Activated CD4-positive, CD25-positive, alpha-beta regulatory T cell treated with anti-CD3 and anti-CD28 coated beads, Interleukin-2, amount 50 U/mL, for 16 hours (primary cell): Measurements from ENCODE around the gene POLR3B.
"Not testable (repeated sequence)": the region's sequence is repeated elsewhere in the genome, so short reads cannot be mapped to it uniquely, and the experiment has no call there.

Experiments used
- DNase-seq: peaks from one replicate; pipeline ENCODE4 v3.0.0-alpha.2; 2020; ENCODE audit warnings: low read depth, low spot score

The POLR3B gene

GRCh38 chr12:106357549-106358395 is at the start of gene POLR3B:
Gene POLR3B, plus strand, starts transcription at chr12:106357748. Its CDS starts 132 bp downstream, at chr12:106357880.
- peak; percentile 90 for DNase-seq

GRCh38 chr12:106308121-106308520 is 49.4 kb upstream of the POLR3B start:
- DNase-seq: no peak

GRCh38 chr12:106308611-106309010 is 48.9 kb upstream of the POLR3B start:
- DNase-seq: no peak

- no peak for DNase-seq
Measured at GRCh38 chr12:106309671-106310505, 47.7 kb upstream of the POLR3B start.

- DNase-seq: no peak
Measured at GRCh38 chr12:106310687-106311086, 46.9 kb upstream of the POLR3B start.

GRCh38 chr12:106311139-106311538 is 46.4 kb upstream of the POLR3B start:
- no peak for DNase-seq

- DNase-seq: not testable (repeated sequence)
Measured at GRCh38 chr12:106313413-106313812, 44.1 kb upstream of the POLR3B start.

- DNase-seq: no peak
Measured at GRCh38 chr12:106315523-106315922, 42.0 kb upstream of the POLR3B start.

GRCh38 chr12:106317406-106318082 is 40.0 kb upstream of the POLR3B start:
- no peak for DNase-seq

- DNase-seq: no peak
Measured at GRCh38 chr12:106321139-106321850, 36.3 kb upstream of the POLR3B start.

GRCh38 chr12:106323537-106323936 is 34.0 kb upstream of the POLR3B start:
- DNase-seq: no peak

GRCh38 chr12:106327309-106327869 is 30.2 kb upstream of the POLR3B start:
- DNase-seq: no peak

- DNase-seq: no peak
Measured at GRCh38 chr12:106328735-106329134, 28.8 kb upstream of the POLR3B start.

- no peak for DNase-seq
Measured at GRCh38 chr12:106329231-106329982, 28.1 kb upstream of the POLR3B start.

- no peak for DNase-seq
Measured at GRCh38 chr12:106331599-106331998, 25.9 kb upstream of the POLR3B start.

- DNase-seq: no peak
Measured at GRCh38 chr12:106332536-106332935, 25.0 kb upstream of the POLR3B start.

GRCh38 chr12:106333010-106333409 is 24.5 kb upstream of the POLR3B start:
- DNase-seq: no peak

GRCh38 chr12:106333756-106334155 is 23.8 kb upstream of the POLR3B start:
- DNase-seq: no peak

- no peak for DNase-seq
Measured at GRCh38 chr12:106341086-106341877, 16.3 kb upstream of the POLR3B start.
